Activated CD8-positive, alpha-beta memory T cell treated with anti-CD3 and anti-CD28 coated beads, Interleukin-2, amount 50 U/mL, for 48 hours (primary cell): ENCODE data around the gene HID1.

ENCODE experiments used
- DNase-seq: peaks from one replicate; pipeline ENCODE4 v3.0.0-alpha.2; 2020

The HID1 gene

DNA sequence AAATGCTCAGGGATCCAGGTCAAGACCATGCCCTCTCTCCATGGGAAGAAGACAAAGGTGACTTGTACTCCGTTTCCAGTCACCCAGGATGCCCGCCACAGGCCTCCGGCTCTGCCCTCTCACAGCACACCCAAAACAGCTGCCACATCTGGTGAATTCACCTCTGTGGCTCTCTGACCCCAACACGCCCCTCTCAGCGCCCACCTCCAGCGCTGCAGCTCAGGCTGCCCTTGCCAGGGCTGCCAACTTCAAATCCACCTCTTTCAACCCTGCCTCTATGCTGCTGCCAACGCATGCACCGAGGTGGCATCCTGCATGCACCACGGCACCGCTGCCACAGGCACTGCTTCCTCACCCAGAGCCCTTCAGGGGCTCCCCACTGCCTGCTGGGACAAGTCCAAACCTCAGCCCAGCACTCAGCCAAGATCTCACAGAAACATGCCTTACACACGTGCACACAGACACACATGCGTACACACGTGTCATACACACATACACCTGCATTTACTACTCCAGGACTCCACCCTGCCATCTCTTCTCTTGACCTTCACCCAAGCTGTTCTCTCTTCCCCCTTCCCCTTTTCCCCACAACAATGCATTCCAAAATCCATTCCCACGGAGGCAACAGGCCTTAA lies 7.5 kb downstream of the HID1 start:
- no peak for DNase-seq

DNA sequence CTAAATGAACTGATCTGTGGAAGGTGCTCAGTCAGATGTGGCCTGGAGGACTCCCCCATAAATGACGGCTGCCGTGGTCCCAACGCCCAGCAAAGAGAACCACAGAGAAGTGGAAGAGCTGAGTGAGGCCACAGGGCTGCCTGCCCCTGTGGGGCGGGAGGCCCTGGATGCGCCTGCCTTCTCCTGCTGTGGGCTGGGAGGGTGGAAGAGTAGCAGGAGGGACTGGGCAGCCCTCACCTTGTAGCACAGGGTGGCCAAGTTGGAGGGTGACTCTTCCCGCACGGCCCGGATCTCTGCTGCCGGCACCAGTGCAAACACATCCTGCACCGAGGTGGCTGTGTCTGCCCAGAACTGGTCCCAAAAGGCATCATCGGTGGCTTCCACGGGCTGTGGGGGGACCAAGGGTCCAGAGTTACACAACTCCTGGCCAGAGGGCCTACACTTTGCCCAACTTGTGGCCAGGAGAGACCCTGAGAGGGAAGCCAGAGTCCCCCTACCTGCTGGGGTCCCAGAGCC lies 8.3 kb downstream of the HID1 start:
- no peak for DNase-seq

DNA sequence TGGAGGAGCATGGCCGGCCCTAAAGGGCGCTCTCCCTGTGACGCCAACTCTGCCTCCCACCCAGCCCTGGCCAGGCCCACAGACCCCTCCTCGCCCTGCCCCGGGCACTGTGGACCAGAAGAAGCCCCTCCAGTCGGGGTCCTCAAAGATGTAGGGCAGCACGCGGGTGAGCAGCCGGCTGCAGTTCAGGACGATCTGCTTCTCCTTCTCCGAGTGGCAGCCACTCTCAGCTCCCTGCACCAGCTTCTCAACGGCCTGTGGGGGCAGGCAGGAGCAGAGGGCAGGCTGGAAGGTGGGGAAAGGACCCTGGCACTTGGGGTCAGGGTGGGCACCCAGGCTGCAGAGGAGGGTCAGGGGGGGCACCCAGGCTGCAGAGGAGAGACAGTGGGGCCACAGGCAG lies 8.9 kb downstream of the HID1 start:
- DNase-seq: no peak

DNA sequence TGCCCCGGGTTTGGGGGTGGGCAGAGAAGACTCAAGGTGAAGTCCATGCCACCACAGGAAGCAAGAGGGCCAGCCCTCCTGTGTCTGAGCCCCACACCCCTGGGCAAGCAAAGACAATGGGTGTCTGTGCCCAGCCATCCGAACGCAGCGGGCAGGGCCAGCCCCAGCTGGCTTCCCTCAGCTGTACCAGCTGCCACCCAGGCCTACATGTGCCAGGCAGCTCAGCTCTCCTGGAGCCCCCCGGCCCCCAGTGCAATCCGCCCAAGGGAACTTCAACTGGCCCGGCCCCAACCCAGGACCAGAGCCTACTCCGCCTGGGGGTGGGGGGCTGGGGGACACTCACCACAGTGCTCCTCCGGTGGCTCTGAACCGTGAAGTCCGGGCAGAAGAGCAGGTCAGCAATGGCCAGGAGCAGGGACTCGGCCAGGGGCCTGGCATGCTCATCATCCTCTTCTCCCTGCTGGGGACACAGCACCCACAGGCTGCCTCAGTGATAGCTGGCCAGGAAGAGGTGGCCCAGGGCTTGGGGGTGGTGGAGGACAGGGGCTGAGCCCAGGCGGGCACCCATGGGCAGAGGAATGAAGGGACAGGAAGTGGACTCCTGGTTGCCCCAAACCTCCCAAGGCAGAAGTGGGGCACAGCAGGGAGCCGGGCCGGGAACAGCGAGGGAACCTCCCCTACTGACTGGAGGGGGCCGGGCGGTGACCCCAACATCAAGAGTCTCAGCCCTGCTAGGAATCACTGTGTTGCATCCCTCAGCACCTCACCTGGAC lies 9.8 kb downstream of the HID1 start:
- DNase-seq: no peak

DNA sequence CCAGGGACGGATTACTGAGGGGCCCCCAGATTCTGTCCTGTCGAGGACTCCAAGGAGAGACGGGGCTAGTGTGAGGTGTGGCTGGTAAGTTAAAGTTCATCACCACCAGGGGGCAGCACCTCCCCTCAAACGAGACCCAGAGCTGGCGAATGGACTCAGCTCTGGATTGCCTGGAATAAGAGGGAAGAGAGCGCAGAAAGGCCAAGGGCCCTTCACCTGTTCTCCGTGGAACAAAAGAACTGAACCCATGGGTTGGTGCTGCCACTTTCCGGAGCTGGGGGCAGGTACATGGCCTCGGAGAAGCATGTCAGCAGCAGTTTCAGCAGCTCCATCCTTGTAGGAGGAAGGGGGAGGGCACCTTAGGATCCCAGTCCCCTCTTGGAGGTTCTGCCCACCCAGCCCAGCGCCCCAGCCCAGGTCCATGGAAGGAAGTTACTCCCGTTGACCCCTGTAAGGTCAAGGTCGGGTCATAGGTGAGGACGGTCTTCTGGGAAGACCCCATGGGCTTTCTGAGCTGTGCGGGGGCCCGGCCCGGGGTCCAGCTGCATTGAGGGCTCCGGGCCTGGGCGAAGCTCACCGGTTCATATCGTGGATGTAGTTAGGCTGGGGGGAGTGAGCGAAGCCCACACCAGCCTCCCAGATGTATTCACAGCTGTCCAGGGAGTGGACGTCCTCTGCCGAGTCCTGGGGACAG lies 10.8 kb downstream of the HID1 start:
- peak; percentile 96 for DNase-seq

DNA sequence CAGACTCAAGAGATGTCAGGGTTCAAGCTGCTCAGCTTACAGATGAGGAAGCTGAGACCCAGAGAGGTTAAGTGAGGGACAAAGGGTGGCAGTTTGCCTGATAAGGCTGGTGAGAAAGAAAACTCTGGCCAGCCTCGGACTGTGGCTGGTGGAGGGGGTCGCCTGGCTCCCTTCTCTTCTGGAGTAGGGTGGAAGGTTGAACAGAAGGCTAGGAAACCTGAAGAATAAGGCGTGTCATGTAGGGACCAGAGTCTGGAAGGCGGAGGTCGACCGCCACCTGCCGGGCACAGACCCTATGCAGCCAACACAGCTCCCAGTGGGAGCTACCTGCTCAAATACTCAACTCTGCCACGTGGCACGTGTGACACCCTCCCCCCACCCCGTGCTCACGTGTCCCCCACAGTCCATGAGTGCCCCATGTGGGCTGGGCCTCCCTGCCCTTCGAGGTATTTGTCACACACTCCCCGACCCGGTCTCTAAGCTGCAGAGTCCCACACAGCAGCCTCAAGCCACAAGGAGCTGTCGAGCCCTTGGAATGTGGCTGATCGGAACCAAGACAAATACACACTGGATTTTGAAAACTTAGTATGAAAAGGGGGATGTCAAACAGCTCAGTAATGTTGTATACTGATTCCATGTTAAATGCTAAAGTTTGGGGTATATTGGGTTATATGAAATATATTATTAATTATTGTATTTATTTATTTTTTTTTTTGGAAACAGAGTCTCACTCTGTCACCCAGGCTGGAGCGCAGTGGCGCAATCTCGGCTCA lies 11.8 kb downstream of the HID1 start:
- peak; percentile 75 for DNase-seq

DNA sequence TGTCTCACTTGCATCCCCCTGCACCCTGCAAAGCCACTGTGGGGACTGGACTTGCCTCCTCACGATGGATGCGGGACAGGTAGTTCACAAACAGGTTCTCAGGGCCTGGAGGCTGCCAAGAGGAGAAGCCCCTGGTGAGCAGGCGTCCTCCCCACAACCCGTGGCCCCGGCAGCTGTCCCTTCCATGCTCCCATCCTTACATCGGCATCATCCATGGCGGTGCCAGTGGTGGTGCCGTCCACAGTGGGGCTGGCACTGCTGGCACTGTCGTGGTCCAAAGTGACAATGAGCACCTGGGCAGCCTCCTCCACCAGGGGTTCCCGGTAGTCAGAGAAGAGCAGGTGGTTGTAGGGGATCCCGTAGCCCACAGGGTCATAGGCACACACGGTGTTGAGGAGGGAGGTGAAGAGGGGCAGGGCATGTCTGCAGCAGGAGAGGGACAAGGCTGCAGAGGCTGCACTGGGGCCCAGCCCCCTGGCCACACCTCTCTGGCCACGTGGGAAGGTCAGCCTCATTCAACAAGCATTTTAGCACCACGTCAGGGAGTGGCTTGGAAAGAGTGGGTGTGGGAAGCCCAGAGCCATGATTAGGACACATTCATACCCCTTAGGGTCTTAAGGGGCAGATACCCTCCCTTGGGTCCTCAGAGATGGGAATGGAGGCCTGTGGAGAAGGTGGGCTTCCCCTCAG lies 12.6 kb downstream of the HID1 start:
- no peak for DNase-seq

DNA sequence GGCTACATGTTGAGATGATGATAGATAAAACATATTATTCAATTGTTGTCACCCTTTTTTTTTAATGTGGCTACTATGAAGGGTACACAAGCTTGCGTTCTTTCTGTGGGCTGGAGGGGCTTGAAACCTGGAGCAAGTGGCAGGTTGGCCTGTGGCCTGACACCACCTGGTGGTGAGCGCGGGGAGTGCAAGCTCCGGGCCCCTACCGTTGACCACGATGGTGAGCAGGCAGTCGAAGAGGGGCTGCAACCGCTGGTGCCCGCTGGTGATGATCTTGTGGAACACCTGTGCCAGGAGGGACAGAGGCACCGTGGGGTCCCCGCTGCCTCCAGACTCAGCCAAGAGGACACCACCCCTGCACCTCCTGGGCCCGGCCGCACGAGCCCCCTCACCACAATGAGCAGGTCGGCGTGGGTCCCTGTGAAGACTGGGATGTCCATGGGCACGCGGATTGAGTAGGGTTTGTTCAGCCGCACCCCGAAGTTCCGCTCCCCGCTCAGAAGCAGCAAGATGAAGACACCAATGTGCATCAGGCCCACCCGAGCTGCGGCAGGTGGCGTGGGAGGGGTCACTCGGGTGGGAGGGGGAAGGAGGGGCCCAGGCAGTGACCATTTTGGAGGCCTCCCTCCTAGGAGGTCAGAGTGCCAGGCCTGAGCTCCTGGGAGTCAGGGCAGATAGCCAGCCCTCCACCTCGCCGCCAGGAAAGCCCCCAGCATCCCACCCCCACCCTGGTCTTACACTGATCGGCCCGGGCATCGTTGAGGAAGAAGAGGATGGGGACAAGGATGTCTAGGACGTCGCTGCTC lies 14.4 kb downstream of the HID1 start:
- peak; percentile 99 for DNase-seq

DNA sequence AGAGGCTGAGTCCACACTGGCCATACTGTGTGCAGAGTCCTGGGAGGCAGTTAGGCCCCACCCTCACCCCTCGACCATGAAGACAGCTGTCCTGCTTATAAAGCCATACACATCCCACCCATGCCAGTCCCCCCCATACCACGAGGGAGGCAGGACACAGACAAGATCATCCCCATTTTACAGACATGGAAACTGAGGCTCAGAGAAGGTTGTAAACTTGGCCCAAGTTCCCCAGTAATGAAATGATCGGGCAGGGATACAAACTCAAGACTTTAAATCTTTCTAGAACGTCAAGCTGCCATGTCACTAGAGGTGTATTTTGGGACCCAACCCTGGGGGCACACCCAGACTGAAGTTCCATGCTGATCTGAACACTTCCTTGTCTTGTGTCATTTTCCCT lies 16.5 kb downstream of the HID1 start:
- no peak for DNase-seq

DNA sequence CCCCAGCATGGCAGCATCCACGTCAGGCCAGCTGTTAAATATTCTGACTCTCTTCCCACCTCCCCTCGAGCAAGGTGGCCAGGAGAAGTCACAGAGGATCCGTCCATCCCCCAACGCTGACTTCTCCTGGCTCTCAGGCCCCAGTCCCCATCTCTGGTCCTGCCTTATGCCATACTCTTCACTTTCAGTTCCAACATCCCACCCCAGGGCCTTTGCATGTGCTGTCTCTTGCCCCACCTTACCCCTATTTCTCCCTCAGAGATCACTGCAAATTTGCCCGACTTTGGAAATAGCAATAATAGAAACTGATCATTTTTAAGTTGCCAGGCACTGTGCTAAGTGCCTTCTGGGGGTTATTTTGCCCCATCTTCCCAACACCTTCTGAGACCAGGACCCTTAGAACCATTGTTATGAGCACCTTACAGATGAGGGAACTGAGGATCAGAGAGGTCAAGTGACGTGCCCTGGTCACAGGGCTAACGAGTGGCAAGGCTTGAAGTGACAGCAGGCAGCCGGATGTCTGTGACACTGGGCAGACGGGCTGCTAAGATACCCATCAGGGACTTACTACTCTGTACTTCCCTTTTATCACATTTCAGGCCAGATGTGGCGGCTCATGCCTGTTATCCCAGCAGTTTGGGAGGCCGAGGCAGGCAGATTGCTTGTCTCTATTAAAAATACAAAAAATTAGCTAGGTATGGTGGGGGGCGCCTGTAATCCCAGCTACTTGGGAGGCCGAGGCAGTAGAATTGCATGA lies 17.7 kb downstream of the HID1 start:
- no peak for DNase-seq

DNA sequence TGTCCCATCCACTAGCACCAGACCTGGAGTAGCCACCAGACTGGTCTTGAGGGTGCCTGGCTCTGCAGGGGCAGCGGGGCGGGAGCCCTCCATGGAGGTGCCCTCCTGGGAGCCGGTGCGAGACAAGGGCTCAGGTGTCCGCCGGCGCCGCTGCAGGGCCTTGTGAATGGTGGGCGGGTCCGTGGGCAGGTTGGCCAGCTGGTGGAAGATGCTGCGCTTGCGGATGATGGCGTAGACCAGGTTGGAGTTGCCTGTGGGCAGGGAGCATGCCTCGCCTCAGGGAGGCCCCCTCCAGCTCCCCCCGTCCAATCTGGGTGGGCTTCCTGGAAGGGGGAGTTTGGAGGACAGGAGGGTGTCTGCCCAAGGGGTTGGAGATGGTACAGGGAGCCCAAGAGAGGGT lies 18.4 kb downstream of the HID1 start:
- DNase-seq: no peak

DNA sequence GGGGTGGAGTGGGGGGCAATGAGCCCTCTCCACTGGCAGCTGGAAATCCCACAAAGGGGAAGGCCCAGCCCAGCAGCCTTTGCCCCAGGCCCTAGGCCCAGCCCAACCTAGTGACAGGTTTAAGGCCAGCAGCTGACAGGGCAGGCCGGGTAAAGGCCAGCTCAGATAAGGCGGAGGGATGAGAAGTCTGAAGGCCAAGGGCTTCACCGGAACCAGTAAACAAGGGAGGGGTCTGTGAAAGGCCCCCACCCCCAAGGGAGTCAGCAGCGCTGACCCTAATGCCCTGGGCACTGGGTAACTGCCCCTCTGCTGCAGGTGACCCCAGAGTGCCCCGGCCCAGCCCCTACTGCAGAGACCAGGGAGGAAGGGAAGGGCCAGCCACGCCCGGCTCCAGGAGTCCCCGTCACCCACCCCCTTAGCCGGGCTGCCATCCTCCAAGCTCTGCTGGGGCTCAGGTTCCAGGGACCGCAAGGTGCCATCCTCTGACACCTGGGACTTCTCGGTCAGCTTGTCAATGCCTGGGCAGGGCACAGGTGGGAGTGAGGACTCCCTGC lies 19.3 kb downstream of the HID1 start:
- DNase-seq: no peak

DNA sequence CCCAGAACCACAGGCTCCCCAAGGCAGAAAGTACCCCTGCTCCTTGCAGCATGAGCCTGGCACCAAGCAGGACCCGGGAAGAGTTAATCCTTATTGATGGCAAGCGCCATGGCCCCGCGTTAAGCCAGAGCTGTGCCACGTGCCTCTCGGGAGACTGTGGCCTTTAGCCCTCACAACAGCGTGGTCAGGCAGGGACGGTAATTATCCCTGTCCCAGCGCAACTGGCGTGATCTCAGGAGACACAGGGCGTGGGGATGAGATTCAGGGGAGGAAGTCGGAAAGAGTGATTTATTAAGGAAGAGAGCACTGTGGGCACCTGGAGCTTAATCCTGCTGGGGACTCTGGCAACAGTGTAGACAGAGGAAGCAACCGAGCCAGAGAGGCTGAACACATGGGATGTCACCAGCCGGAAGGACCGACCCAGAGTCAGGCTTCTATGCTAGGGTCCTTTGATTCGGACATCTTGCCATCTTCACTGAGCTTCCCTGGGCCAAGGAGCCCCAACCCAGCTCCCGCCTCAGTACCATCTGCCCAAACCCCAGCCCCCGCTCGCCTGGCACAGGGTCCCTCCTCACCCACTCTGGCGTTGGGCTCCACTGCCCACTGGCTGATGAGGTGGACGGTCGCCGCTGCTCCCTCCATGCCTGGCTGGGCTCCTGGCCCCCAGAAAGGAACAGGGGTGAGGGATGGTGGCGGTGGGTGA lies 20.0 kb downstream of the HID1 start:
- DNase-seq: no peak

DNA sequence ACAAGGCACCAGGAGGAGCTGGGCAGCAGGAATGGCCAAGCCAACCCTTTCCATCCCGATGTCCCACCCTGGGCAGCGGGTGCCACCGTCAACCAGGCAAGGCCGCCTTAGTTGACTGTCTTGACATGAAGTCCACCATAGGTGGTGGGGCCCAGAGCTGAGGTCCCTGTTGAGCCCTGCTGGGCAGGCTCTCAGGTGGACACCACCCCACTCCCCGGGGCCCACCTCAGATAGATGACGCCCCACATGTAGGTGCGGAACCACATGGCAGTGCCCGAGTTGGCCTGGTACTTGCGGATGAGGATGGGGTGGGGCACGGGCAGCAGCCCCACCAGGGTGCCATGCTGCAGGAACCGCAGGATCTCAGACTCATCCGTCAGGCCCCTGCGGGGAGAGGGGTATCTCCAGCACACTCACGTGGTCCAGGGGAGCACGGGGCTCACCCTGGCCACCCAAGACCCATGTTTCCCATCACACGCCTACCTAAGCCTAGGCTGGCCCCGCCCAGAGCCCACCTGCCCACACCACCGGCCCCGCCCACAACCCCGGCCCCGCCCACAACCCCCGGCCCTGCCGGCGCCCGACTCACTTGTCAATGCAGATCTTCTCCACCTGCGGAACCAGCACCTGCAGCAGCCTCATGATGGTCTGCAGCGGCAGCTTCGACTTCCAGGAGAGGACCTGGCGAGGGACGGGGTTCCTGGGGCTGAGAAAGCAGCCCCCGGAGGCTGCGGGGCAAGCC lies 20.7 kb downstream of the HID1 start:
- no peak for DNase-seq

DNA sequence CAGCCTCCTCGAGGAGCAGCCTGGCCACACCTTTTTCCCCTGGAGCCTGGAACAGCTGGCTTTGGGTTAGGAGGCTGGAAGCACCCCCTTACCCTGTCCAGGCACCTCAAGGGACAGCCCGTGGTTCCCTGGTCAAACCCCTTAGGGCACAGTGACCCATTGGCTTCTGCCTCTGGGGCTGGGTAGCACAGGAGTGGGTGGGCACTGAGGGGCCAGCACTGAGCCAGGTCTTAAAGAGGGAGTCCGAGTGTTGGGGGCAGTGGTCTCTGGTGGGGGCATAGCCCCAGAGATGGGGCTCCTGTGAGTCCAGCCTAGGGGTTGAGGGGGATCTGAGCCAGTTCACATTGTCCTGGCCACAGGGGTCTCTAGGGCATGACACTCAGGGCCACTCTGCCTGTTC lies 21.5 kb downstream of the HID1 start:
- no peak for DNase-seq

DNA sequence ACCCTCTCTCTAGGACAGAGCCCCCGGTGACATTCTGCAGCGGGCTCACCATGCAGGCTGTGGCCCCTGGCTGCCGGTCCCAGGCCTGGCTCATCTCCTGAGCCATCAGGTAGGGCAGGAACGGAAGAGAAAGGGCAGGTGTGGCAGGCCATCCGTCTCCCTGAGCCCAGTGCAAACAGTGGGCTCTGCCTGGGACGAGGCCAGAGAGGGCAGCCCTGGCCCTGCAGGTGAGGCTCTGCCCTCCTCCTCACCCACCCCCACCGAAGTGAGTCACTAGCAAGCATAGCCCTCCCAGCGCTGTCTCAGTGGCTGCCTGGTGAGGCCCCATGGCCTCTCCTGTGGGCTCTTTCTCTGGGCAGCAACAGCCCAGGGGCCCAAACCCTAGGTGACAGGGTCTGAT lies 22.4 kb downstream of the HID1 start:
- DNase-seq: no peak

DNA sequence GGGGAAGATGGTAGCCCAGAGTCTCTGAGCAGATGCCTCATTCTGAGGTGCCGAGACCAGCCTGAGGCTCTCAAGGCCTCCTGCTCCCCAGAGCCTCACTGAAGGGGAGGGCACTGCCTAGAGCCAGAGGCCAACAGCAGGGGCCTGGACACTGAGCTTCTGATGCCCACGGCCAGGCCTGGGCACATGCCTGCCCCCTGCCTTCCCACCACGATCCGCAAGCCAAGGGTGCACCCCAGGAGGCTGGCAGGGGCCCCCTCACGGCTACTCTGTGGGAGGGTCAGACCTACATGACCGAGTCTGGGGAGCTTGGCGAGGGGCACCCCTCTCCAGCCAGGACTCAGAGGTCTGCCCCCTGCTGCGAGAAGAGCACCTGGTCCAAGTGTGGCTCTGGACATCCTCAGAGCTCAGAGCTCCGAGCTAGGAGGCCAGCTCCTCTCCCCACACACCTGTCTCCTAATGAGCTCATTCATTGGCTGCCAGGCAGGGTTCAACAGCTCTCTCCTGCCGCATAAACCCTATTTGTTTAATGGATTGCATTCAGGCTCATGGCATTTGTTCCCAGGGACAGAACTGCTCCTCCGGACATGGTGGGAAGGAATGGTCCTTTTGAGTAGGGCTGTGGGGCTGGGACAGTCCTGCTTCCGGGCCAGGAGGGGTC lies 23.0 kb downstream of the HID1 start:
- no peak for DNase-seq

DNA sequence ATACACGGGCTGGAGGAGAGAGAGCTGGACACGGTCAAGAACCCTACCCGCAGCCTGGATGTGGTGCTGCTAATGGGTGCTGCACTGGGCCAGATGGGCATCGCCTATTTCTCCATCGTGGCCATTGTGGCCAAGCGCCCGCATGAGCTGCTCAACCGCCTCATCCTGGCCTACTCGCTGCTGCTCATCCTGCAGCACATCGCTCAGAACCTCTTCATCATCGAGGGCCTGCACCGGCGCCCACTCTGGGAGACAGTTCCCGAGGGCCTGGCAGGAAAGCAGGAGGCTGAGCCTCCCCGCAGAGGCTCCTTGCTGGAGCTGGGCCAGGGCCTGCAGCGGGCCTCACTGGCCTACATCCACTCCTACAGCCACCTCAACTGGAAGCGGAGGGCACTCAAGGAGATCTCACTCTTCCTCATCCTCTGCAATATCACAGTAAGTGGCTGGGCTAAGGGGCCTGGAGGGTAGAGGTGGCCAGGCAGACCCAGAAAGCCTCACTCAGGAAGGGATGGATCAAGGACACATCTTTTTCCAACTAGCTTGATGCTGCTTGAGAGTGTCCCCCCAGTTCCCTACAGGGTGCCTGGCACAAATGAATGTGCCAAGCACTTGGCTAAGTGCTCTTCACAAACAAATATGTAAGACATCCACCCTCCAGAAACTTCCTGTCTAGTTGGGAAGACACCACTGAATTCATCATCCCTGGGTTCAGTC lies 25.4 kb downstream of the HID1 start:
- DNase-seq: no peak
